Astrocyte (in vitro differentiated cells and primary cell): ENCODE results near the gene BICRA. TPM values are rescaled to one million over a fixed set of nuclear protein-coding genes. Genes with fewer than 3 reads are reported as not detected.

Source experiments
- DNase-seq: peaks from one replicate; pipeline ENCODE4 v3.0.0-alpha.2; 2010; ENCODE audit warnings: low read depth
- FAIRE-seq: peaks from 2 replicates; lab custom pipeline; 2011; peaks lifted over from hg19 to GRCh38; lab: Jason Lieb, UNC
- H2AFZ ChIP-seq: 2 replicates; pipeline ENCODE4 v1.6.0; 2012; ENCODE audit warnings: low read depth, low read length, inconsistent platforms
- H3K27ac ChIP-seq: 2 replicates; pipeline ENCODE4 v1.5.1; 2011; ENCODE audit warnings: low read depth, low read length, inconsistent platforms
- H3K27me3 ChIP-seq: 2 replicates; pipeline ENCODE4 v1.6.0; 2011; ENCODE audit warnings: low read length, inconsistent platforms; ENCODE audit not compliant: insufficient read depth
- H3K36me3 ChIP-seq: 2 replicates; pipeline ENCODE4 v1.5.1; 2011; ENCODE audit warnings: low read length, inconsistent platforms; ENCODE audit not compliant: insufficient read depth
- H3K4me1 ChIP-seq: 2 replicates; pipeline ENCODE4 v1.5.1; 2011; ENCODE audit warnings: low read length, inconsistent platforms; ENCODE audit not compliant: insufficient read depth
- H3K4me2 ChIP-seq: 2 replicates; pipeline ENCODE4 v1.6.0; 2012; ENCODE audit warnings: low read length, inconsistent platforms
- H3K4me3 ChIP-seq: 2 replicates; pipeline ENCODE4 v1.5.1; 2011; ENCODE audit warnings: low read depth, mild to moderate bottlenecking, low read length, inconsistent platforms; ENCODE audit not compliant: insufficient read depth
- H3K79me2 ChIP-seq: 2 replicates; pipeline ENCODE4 v1.6.0; 2012; ENCODE audit warnings: mild to moderate bottlenecking, low read length, inconsistent platforms; ENCODE audit not compliant: insufficient read depth
- H3K9ac ChIP-seq: 2 replicates; pipeline ENCODE4 v1.6.0; 2012; ENCODE audit warnings: mild to moderate bottlenecking, low read length, inconsistent platforms
- H3K9me3 ChIP-seq: 2 replicates; pipeline ENCODE4 v1.5.1; 2012; ENCODE audit warnings: low read depth, mild to moderate bottlenecking, low read length, inconsistent platforms; ENCODE audit not compliant: insufficient read depth
- H4K20me1 ChIP-seq: 2 replicates; pipeline ENCODE4 v1.6.0; 2012; ENCODE audit warnings: low read length, inconsistent platforms; ENCODE audit not compliant: insufficient read depth
- H3K27ac Mint-ChIP-seq: one replicate; pipeline ENCODE4 v1.8.0; 2021; ENCODE audit warnings: mild to moderate bottlenecking, mixed read lengths; ENCODE audit not compliant: unreplicated experiment
- H3K27me3 Mint-ChIP-seq: one replicate; pipeline ENCODE4 v1.8.0; 2021; ENCODE audit warnings: low read depth, mixed read lengths; ENCODE audit not compliant: unreplicated experiment
- H3K36me3 Mint-ChIP-seq: one replicate; pipeline ENCODE4 v1.8.0; 2021; ENCODE audit warnings: low read depth, mixed read lengths; ENCODE audit not compliant: unreplicated experiment
- H3K4me1 Mint-ChIP-seq: one replicate; pipeline ENCODE4 v1.8.0; 2021; ENCODE audit warnings: low read depth, mixed read lengths; ENCODE audit not compliant: unreplicated experiment
- H3K4me3 Mint-ChIP-seq: one replicate; pipeline ENCODE4 v1.8.0; 2021; ENCODE audit warnings: mild to moderate bottlenecking, moderate library complexity, mixed read lengths; ENCODE audit not compliant: unreplicated experiment
- H3K9me3 Mint-ChIP-seq: one replicate; pipeline ENCODE4 v1.8.0; 2021; ENCODE audit warnings: mild to moderate bottlenecking, mixed read lengths; ENCODE audit not compliant: unreplicated experiment
- CTCF ChIP-seq: IDR thresholded peaks from 2 replicates; pipeline ENCODE4 v1.5.1; 2011; ENCODE audit warnings: low read depth, mild to moderate bottlenecking, inconsistent platforms, low read length, moderate library complexity; ENCODE audit not compliant: insufficient read depth
- EZH2 ChIP-seq: IDR thresholded peaks from 2 replicates; pipeline ENCODE4 v1.6.1; 2012; ENCODE audit warnings: mild to moderate bottlenecking, low read length, inconsistent platforms; ENCODE audit not compliant: insufficient read depth
- total RNA-seq: library from RNA; stranded (reverse); gene quantifications from 2 replicates; pipeline ENCODE4 v1.2.1, GENCODE V29; 2021

BICRA gene
- total RNA-seq, 1 donor from 2014 or later: 20.7 TPM

- no peak overlapping the region for H3K27ac Mint-ChIP-seq
- H3K4me3 Mint-ChIP-seq: peak overlapping the region; percentile 5
- no peaks in the 10 kb centered on the region for H3K4me1 ChIP-seq
- H3K4me1 Mint-ChIP-seq: peaks cover 20% of the 10 kb centered on the region
- no peaks in the 10 kb centered on the region for H3K9me3 ChIP-seq
- no peak overlapping the region for H3K4me3 ChIP-seq
- no peak overlapping the region for H2AFZ ChIP-seq
- H4K20me1 ChIP-seq: peaks cover 75% of the 10 kb centered on the region
- FAIRE-seq (no peak), DNase-seq (no peak)
- H3K27ac ChIP-seq: no peak overlapping the region
- no peaks in the 10 kb centered on the region for H3K27me3 Mint-ChIP-seq
- H3K9ac ChIP-seq: no peak overlapping the region
- H3K36me3 ChIP-seq: no peaks in the 10 kb centered on the region
- H3K4me2 ChIP-seq: no peak overlapping the region
- no peaks in the 10 kb centered on the region for H3K27me3 ChIP-seq
- peaks cover 8% of the 10 kb centered on the region for H3K36me3 Mint-ChIP-seq
- H3K9me3 Mint-ChIP-seq: no peaks in the 10 kb centered on the region
- H3K79me2 ChIP-seq: peaks cover 90% of the 10 kb centered on the region
- no peak for TF ChIP-seq EZH2
- no peak for TF ChIP-seq CTCF
Observed at GRCh38 chr19:47637550-47637949, 28.6 kb downstream of the BICRA start.

- no peak for DNase-seq
- no peak overlapping the region for H3K9ac ChIP-seq
- H3K9me3 ChIP-seq: no peaks in the 10 kb centered on the region
- H4K20me1 ChIP-seq: peaks cover 81% of the 10 kb centered on the region
- H3K4me3 ChIP-seq: no peak overlapping the region
- no peak for FAIRE-seq
- peaks cover 3% of the 10 kb centered on the region for H3K4me1 ChIP-seq
- H3K4me2 ChIP-seq: no peak overlapping the region
- Mint-ChIP-seq H3K27me3 (no peaks in the 10 kb centered on the region), H3K27ac (no peak overlapping the region), H3K36me3 (peaks cover 13% of the 10 kb centered on the region), H3K4me3 (peak overlapping the region; percentile 14), H3K4me1 (peaks cover 25% of the 10 kb centered on the region), H3K9me3 (no peaks in the 10 kb centered on the region)
- H3K27me3 ChIP-seq: no peaks in the 10 kb centered on the region
- H3K79me2 ChIP-seq: peaks cover 85% of the 10 kb centered on the region
- H2AFZ ChIP-seq: no peak overlapping the region
- H3K36me3 ChIP-seq: peaks cover 5% of the 10 kb centered on the region
- no peak for TF ChIP-seq EZH2
- no peak for TF ChIP-seq CTCF
- no peak overlapping the region for H3K27ac ChIP-seq
Observed at GRCh38 chr19:47641891-47642485, 33.1 kb downstream of the BICRA start.

- H3K27me3 ChIP-seq: no peaks in the 10 kb centered on the region
- peaks cover 82% of the 10 kb centered on the region for H4K20me1 ChIP-seq
- peaks cover 14% of the 10 kb centered on the region for H3K36me3 Mint-ChIP-seq
- H3K4me1 ChIP-seq: peaks cover 3% of the 10 kb centered on the region
- H3K27ac Mint-ChIP-seq: no peak overlapping the region
- no peak overlapping the region for H3K4me3 Mint-ChIP-seq
- no peaks in the 10 kb centered on the region for H3K9me3 ChIP-seq
- H3K4me2 ChIP-seq: no peak overlapping the region
- DNase-seq (no peak), FAIRE-seq (no peak)
- no peaks in the 10 kb centered on the region for H3K9me3 Mint-ChIP-seq
- no peak overlapping the region for H2AFZ ChIP-seq
- H3K27me3 Mint-ChIP-seq: no peaks in the 10 kb centered on the region
- H3K9ac ChIP-seq: no peak overlapping the region
- TF ChIP-seq EZH2 (no peak), CTCF (no peak)
- H3K4me3 ChIP-seq: no peak overlapping the region
- H3K27ac ChIP-seq: no peak overlapping the region
- peaks cover 87% of the 10 kb centered on the region for H3K79me2 ChIP-seq
- peaks cover 7% of the 10 kb centered on the region for H3K36me3 ChIP-seq
- peaks cover 24% of the 10 kb centered on the region for H3K4me1 Mint-ChIP-seq
Observed at GRCh38 chr19:47643281-47643680, 34.3 kb downstream of the BICRA start.
